HEK293 (cell line): Measurements from ENCODE around the gene GSTT4.

ENCODE experiments used
- CTCF ChIA-PET: fragments of 350-600 bp; formaldehyde crosslinking; extraction: SDS; loops from one replicate; lab custom pipeline; 2021; ENCODE audit warnings: antibody characterized with exemption; lab: Yijun Ruan, JAX
- POLR2A ChIA-PET: fragments of 300-600 bp; formaldehyde crosslinking; extraction: SDS; loops from one replicate; lab custom pipeline; 2020; ENCODE audit warnings: antibody characterized with exemption, inconsistent platforms; lab: Yijun Ruan, JAX
- H3K27ac ChIP-seq: fragments of 200-500 bp; sonication (Bioruptor generic); 2 replicates; pipeline ENCODE4 v1.5.1; 2014; ENCODE audit warnings: low read depth, low read length, control low read depth, inconsistent platforms; ENCODE audit errors: extremely low read depth
- H3K36me3 ChIP-seq, 2 experiments: fragments of 200-500 bp in 1 of 2; sonication (Bioruptor generic) in 1 of 2; 1 replicate in 1 of 2; 2 replicates in 1 of 2; pipeline ENCODE4 v1.5.1; 2014 to 2017; ENCODE audit warnings: inconsistent platforms in 2 of 2, low read length in 2 of 2; ENCODE audit not compliant: control insufficient read depth in 2 of 2, insufficient read depth in 1 of 2
- H3K4me1 ChIP-seq: fragments of 200-500 bp; sonication (Bioruptor generic); 2 replicates; pipeline ENCODE4 v1.5.1; 2014; ENCODE audit warnings: mild to moderate bottlenecking, low read length, inconsistent platforms; ENCODE audit not compliant: control insufficient read depth, insufficient read depth
- H3K4me3 ChIP-seq: 2 replicates; pipeline ENCODE4 v1.5.1; 2011; ENCODE audit warnings: low read depth, mild to moderate bottlenecking, control low read depth, low read length, moderate library complexity
- H3K9me3 ChIP-seq: fragments of 200-500 bp; sonication (Bioruptor generic); 2 replicates; pipeline ENCODE4 v1.5.1; 2014; ENCODE audit warnings: low read depth, low read length, inconsistent platforms; ENCODE audit not compliant: control insufficient read depth, insufficient read depth
- FEZF1 ChIP-seq: fragments of 450-650 bp; formaldehyde crosslinking; IDR thresholded peaks from 2 replicates; pipeline ENCODE4 v1.5.1; 2016; ENCODE audit warnings: missing biosample characterization, missing genetic modification characterization
- HIC1 ChIP-seq: fragments of 450-650 bp; formaldehyde crosslinking; IDR thresholded peaks from 2 replicates; pipeline ENCODE4 v1.5.1; 2016; ENCODE audit warnings: missing biosample characterization, missing genetic modification characterization
- MZF1 ChIP-seq: fragments of 450-650 bp; formaldehyde crosslinking; IDR thresholded peaks from 2 replicates; pipeline ENCODE4 v1.5.1; 2017; ENCODE audit warnings: missing biosample characterization, missing genetic modification characterization, borderline replicate concordance
- OSR2 ChIP-seq: fragments of 450-650 bp; formaldehyde crosslinking; IDR thresholded peaks from 2 replicates; pipeline ENCODE4 v1.5.1; 2016; ENCODE audit warnings: missing biosample characterization, missing genetic modification characterization
- SCRT1 ChIP-seq: fragments of 450-650 bp; formaldehyde crosslinking; IDR thresholded peaks from 2 replicates; pipeline ENCODE4 v1.5.1; 2016; ENCODE audit warnings: missing biosample characterization, missing genetic modification characterization, borderline replicate concordance
- SCRT2 ChIP-seq: fragments of 450-650 bp; formaldehyde crosslinking; IDR thresholded peaks from 2 replicates; pipeline ENCODE4 v1.5.1; 2016; ENCODE audit warnings: missing biosample characterization, missing genetic modification characterization
- TRIM28 ChIP-seq: IDR thresholded peaks from 2 replicates; pipeline ENCODE4 v1.6.1; 2011; ENCODE audit warnings: low read length, control low read depth, borderline replicate concordance
- ZEB2 ChIP-seq: fragments of 450-650 bp; formaldehyde crosslinking; IDR thresholded peaks from 2 replicates; pipeline ENCODE4 v1.5.1; 2016; ENCODE audit warnings: missing biosample characterization, missing genetic modification characterization
- ZNF157 ChIP-seq: fragments of 450-650 bp; formaldehyde crosslinking; IDR thresholded peaks from 2 replicates; pipeline ENCODE4 v1.5.1; 2016; ENCODE audit warnings: missing biosample characterization, missing genetic modification characterization
- ZNF16 ChIP-seq: fragments of 450-650 bp; formaldehyde crosslinking; IDR thresholded peaks from 2 replicates; pipeline ENCODE4 v1.5.1; 2016; ENCODE audit warnings: low read depth, missing biosample characterization, missing genetic modification characterization
- ZNF324 ChIP-seq: fragments of 450-650 bp; formaldehyde crosslinking; IDR thresholded peaks from 2 replicates; pipeline ENCODE4 v1.5.1; 2016; ENCODE audit warnings: missing biosample characterization, missing genetic modification characterization
- ZNF449 ChIP-seq: fragments of 450-650 bp; formaldehyde crosslinking; IDR thresholded peaks from 2 replicates; pipeline ENCODE4 v1.5.1; 2017; ENCODE audit warnings: missing biosample characterization, mild to moderate bottlenecking, missing genetic modification characterization, moderate library complexity
- ZNF514 ChIP-seq: fragments of 450-650 bp; formaldehyde crosslinking; IDR thresholded peaks from 2 replicates; pipeline ENCODE4 v1.5.1; 2016; ENCODE audit warnings: missing biosample characterization, missing genetic modification characterization
- ZNF561 ChIP-seq: fragments of 450-650 bp; IDR thresholded peaks from 2 replicates; pipeline ENCODE4 v1.5.1; 2018; ENCODE audit warnings: missing biosample characterization, missing genetic modification characterization, borderline replicate concordance
- ZNF580 ChIP-seq: fragments of 450-650 bp; formaldehyde crosslinking; IDR thresholded peaks from 2 replicates; pipeline ENCODE4 v1.5.1; 2016; ENCODE audit warnings: missing biosample characterization, missing genetic modification characterization
- ZNF610 ChIP-seq: fragments of 450-650 bp; formaldehyde crosslinking; IDR thresholded peaks from 2 replicates; pipeline ENCODE4 v1.5.1; 2016; ENCODE audit warnings: missing biosample characterization, missing genetic modification characterization, borderline replicate concordance
- ZNF645 ChIP-seq: fragments of 450-650 bp; formaldehyde crosslinking; IDR thresholded peaks from 2 replicates; pipeline ENCODE4; 2016; ENCODE audit warnings: missing biosample characterization, missing genetic modification characterization
- ZNF707 ChIP-seq: fragments of 450-650 bp; formaldehyde crosslinking; IDR thresholded peaks from 2 replicates; pipeline ENCODE4 v1.5.1; 2016; ENCODE audit warnings: missing biosample characterization, missing genetic modification characterization
- TF ChIP-seq, protein P1 (sequence below): fragments of 450-650 bp; formaldehyde crosslinking; IDR thresholded peaks from 2 replicates; pipeline ENCODE4 v1.5.1; 2016; ENCODE audit warnings: missing biosample characterization, missing genetic modification characterization
- TF ChIP-seq, protein P2 (sequence below): fragments of 450-650 bp; IDR thresholded peaks from 2 replicates; pipeline ENCODE4 v1.5.1; 2018; ENCODE audit warnings: missing biosample characterization, mild to moderate bottlenecking, missing genetic modification characterization
- TF ChIP-seq, protein P3 (sequence below): fragments of 450-650 bp; formaldehyde crosslinking; IDR thresholded peaks from 2 replicates; pipeline ENCODE4 v1.5.1; 2017; ENCODE audit warnings: missing biosample characterization, missing genetic modification characterization
- TF ChIP-seq, protein P4 (sequence below): fragments of 450-650 bp; formaldehyde crosslinking; IDR thresholded peaks from 2 replicates; pipeline ENCODE4 v1.5.0; 2017; ENCODE audit warnings: missing biosample characterization, missing genetic modification characterization, borderline replicate concordance

The GSTT4 gene

GRCh38 chr22:24027389-24027975 lies 22.2 kb upstream of the GSTT4 start:
- Histone ChIP-seq H3K36me3 (peaks cover 6% of the 10 kb centered on the region in 2 experiments; a peak in 2 of 3 replicates), H3K9me3 (no peaks in the 10 kb centered on the region), H3K4me3 (no peak overlapping the region), H3K27ac (no peak overlapping the region), H3K4me1 (peaks cover 21% of the 10 kb centered on the region)
- ChIA-PET CTCF (interaction anchor here (1.3 kb wide), 1 partner anchor 162 kb away, joined by 3 read pairs; no protein-coding TSS in a partner anchor), POLR2A (interaction anchor here (1.6 kb wide), 1 partner anchor 17 kb away, joined by 4 read pairs; the partner anchor contains the start of gene CABIN1)
- TF ChIP-seq ZNF580 (tag by site-specific recombination), result 0 out of 2 replicates have a peak, but pooled peaks have one; percentile 13
- TF ChIP-seq ZNF157 (tag by site-specific recombination), result no peak
- peak; percentile 62; the same call in 1 of the 2 replicates for TF ChIP-seq HIC1 (tag by site-specific recombination)
- 0 out of 2 replicates have a peak, but pooled peaks have one; percentile 40 for TF ChIP-seq ZNF561 (tag by site-specific recombination)
- no peak for TF ChIP-seq ZNF324 (tag by site-specific recombination)
- peak; percentile 56 for TF ChIP-seq OSR2 (tag by site-specific recombination)
- TF ChIP-seq ZNF707 (tag by site-specific recombination), result no peak
- no peak for TF ChIP-seq ZNF645 (tag by site-specific recombination)
- no peak for TF ChIP-seq ZNF610 (tag by site-specific recombination)
- TF ChIP-seq ZNF16 (tag by site-specific recombination), result no peak
- TF ChIP-seq TRIM28, result no peak
- TF ChIP-seq, protein P1, sequence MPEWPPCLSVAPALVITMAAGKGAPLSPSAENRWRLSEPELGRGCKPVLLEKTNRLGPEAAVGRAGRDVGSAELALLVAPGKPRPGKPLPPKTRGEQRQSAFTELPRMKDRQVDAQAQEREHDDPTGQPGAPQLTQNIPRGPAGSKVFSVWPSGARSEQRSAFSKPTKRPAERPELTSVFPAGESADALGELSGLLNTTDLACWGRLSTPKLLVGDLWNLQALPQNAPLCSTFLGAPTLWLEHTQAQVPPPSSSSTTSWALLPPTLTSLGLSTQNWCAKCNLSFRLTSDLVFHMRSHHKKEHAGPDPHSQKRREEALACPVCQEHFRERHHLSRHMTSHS (tag by site-specific recombination), result no peak
- TF ChIP-seq MZF1 (tag by site-specific recombination), result peak; percentile 91
- peak; percentile 77 for TF ChIP-seq SCRT2
- TF ChIP-seq FEZF1 (tag by site-specific recombination), result peak; percentile 57; the same call in 1 of the 2 replicates
- TF ChIP-seq ZEB2 (tag by site-specific recombination), result 0 out of 2 replicates have a peak, but pooled peaks have one; percentile 20
- TF ChIP-seq, protein P2, sequence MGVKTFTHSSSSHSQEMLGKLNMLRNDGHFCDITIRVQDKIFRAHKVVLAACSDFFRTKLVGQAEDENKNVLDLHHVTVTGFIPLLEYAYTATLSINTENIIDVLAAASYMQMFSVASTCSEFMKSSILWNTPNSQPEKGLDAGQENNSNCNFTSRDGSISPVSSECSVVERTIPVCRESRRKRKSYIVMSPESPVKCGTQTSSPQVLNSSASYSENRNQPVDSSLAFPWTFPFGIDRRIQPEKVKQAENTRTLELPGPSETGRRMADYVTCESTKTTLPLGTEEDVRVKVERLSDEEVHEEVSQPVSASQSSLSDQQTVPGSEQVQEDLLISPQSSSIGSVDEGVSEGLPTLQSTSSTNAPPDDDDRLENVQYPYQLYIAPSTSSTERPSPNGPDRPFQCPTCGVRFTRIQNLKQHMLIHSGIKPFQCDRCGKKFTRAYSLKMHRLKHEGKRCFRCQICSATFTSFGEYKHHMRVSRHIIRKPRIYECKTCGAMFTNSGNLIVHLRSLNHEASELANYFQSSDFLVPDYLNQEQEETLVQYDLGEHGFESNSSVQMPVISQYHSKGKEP (tag by site-specific recombination), result 0 out of 2 replicates have a peak, but pooled peaks have one; percentile 19
- TF ChIP-seq SCRT1, result peak; percentile 86
- TF ChIP-seq ZNF514 (tag by site-specific recombination), result no peak
- TF ChIP-seq, protein P3, sequence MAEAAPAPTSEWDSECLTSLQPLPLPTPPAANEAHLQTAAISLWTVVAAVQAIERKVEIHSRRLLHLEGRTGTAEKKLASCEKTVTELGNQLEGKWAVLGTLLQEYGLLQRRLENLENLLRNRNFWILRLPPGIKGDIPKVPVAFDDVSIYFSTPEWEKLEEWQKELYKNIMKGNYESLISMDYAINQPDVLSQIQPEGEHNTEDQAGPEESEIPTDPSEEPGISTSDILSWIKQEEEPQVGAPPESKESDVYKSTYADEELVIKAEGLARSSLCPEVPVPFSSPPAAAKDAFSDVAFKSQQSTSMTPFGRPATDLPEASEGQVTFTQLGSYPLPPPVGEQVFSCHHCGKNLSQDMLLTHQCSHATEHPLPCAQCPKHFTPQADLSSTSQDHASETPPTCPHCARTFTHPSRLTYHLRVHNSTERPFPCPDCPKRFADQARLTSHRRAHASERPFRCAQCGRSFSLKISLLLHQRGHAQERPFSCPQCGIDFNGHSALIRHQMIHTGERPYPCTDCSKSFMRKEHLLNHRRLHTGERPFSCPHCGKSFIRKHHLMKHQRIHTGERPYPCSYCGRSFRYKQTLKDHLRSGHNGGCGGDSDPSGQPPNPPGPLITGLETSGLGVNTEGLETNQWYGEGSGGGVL (tag by site-specific recombination), result 0 out of 2 replicates have a peak, but pooled peaks have one; percentile 14
- no peak for TF ChIP-seq ZNF449 (tag by site-specific recombination)
- TF ChIP-seq, protein P4, sequence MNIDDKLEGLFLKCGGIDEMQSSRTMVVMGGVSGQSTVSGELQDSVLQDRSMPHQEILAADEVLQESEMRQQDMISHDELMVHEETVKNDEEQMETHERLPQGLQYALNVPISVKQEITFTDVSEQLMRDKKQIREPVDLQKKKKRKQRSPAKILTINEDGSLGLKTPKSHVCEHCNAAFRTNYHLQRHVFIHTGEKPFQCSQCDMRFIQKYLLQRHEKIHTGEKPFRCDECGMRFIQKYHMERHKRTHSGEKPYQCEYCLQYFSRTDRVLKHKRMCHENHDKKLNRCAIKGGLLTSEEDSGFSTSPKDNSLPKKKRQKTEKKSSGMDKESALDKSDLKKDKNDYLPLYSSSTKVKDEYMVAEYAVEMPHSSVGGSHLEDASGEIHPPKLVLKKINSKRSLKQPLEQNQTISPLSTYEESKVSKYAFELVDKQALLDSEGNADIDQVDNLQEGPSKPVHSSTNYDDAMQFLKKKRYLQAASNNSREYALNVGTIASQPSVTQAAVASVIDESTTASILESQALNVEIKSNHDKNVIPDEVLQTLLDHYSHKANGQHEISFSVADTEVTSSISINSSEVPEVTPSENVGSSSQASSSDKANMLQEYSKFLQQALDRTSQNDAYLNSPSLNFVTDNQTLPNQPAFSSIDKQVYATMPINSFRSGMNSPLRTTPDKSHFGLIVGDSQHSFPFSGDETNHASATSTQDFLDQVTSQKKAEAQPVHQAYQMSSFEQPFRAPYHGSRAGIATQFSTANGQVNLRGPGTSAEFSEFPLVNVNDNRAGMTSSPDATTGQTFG, result no peak
